ENCODE measurements around the gene TSPYL4. TPM values are rescaled to one million over a fixed set of nuclear protein-coding genes. Genes with fewer than 3 reads are reported as not detected.

Gene TSPYL4
- total and polyA plus RNA-seq, 2 donors from 2014 or later = 15.2 to 25.8 TPM

- no peak overlapping the region for H3K9ac ChIP-seq (ENCODE audit: low read length in 3 of 3)
- no peak overlapping the region for H3K27ac ChIP-seq (ENCODE audit: low read depth in 2 of 2, low read length in 2 of 2)
- peaks cover 0 to 36% (median 32%) of the 10 kb centered on the region in 3 donors for H3K4me1 ChIP-seq (ENCODE audit: control insufficient read depth in 2 of 3, insufficient read depth in 2 of 3, low read depth in 1 of 3, low read length in 3 of 3)
- H3K27me3 ChIP-seq (ENCODE audit: control insufficient read depth, insufficient read depth, low read length) = no peaks in the 10 kb centered on the region
- DNase-seq = no peak
- peaks cover 0 to 8% (median 0%) of the 10 kb centered on the region in 3 donors for H3K36me3 ChIP-seq (ENCODE audit: control insufficient read depth in 2 of 3, insufficient read depth in 3 of 3, low read length in 3 of 3)
- no peaks in the 10 kb centered on the region for H3K9me3 ChIP-seq (ENCODE audit: control insufficient read depth in 2 of 3, insufficient read depth in 1 of 3, low read length in 3 of 3)
- TF ChIP-seq, protein P1, sequence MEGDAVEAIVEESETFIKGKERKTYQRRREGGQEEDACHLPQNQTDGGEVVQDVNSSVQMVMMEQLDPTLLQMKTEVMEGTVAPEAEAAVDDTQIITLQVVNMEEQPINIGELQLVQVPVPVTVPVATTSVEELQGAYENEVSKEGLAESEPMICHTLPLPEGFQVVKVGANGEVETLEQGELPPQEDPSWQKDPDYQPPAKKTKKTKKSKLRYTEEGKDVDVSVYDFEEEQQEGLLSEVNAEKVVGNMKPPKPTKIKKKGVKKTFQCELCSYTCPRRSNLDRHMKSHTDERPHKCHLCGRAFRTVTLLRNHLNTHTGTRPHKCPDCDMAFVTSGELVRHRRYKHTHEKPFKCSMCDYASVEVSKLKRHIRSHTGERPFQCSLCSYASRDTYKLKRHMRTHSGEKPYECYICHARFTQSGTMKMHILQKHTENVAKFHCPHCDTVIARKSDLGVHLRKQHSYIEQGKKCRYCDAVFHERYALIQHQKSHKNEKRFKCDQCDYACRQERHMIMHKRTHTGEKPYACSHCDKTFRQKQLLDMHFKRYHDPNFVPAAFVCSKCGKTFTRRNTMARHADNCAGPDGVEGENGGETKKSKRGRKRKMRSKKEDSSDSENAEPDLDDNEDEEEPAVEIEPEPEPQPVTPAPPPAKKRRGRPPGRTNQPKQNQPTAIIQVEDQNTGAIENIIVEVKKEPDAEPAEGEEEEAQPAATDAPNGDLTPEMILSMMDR (IDR thresholded peaks at IDR 0.05; ENCODE audit: borderline replicate concordance, extremely low read depth, insufficient read depth) = no peak
- FAIRE-seq = no peak
- intact Hi-C loops (cut with DNase I) = no loop called here
- no peak overlapping the region for H3K4me3 ChIP-seq (ENCODE audit: low read length in 3 of 3)
Measured at GRCh38 chr6:116248577-116248976, 5.3 kb downstream of the TSPYL4 start.

GRCh38 chr6:116247285-116247684 is 6.6 kb downstream of the TSPYL4 start:
- Histone ChIP-seq H3K27me3 (ENCODE audit: control insufficient read depth, insufficient read depth, low read length) (no peaks in the 10 kb centered on the region), H3K9ac (ENCODE audit: low read length in 3 of 3) (no peak overlapping the region), H3K27ac (ENCODE audit: low read depth in 2 of 2, low read length in 2 of 2) (no peak overlapping the region), H3K36me3 (ENCODE audit: control insufficient read depth in 2 of 3, insufficient read depth in 3 of 3, low read length in 3 of 3) (peaks cover 0 to 8% (median 0%) of the 10 kb centered on the region in 3 donors), H3K4me1 (ENCODE audit: control insufficient read depth in 2 of 3, insufficient read depth in 2 of 3, low read depth in 1 of 3, low read length in 3 of 3) (peaks cover 0 to 29% (median 25%) of the 10 kb centered on the region in 3 donors), H3K4me3 (ENCODE audit: low read length in 3 of 3) (no peak overlapping the region), H3K9me3 (ENCODE audit: control insufficient read depth in 2 of 3, insufficient read depth in 1 of 3, low read length in 3 of 3) (no peaks in the 10 kb centered on the region)
- intact Hi-C loops (cut with DNase I) = no loop called here
- TF ChIP-seq, protein P1 (IDR thresholded peaks at IDR 0.05; ENCODE audit: borderline replicate concordance, extremely low read depth, insufficient read depth) = no peak
- DNase-seq = no peak
- no peak for FAIRE-seq

DNA sequence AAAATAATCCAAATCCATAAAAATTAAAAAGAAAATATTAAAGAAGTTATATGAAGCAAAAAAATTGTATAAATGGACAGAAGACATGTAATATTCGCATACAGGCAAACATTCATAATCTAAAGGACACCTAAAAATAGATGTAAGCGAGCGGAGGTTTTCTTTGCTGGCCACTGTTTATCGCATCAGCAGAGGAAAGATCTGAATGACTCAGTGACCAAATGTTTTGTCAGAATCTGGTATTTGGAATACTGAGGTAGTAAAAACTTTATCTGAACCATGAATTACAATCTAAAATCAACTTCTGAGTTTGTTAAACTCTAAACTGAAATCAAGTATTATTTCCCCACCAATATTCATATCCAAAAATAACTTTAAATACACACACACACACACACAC is 7.8 kb downstream of the TSPYL4 start:
- H3K4me3 ChIP-seq (ENCODE audit: low read length in 3 of 3) = no peak overlapping the region
- H3K9me3 ChIP-seq (ENCODE audit: control insufficient read depth in 2 of 3, insufficient read depth in 1 of 3, low read length in 3 of 3) = no peaks in the 10 kb centered on the region
- no peaks in the 10 kb centered on the region for H3K27me3 ChIP-seq (ENCODE audit: control insufficient read depth, insufficient read depth, low read length)
- intact Hi-C loops (cut with DNase I) = no loop called here
- FAIRE-seq (no peak), DNase-seq (no peak)
- TF ChIP-seq, protein P1 (IDR thresholded peaks at IDR 0.05; ENCODE audit: borderline replicate concordance, extremely low read depth, insufficient read depth) = no peak
- no peak overlapping the region for H3K27ac ChIP-seq (ENCODE audit: low read depth in 2 of 2, low read length in 2 of 2)
- peaks cover 0 to 20% (median 16%) of the 10 kb centered on the region in 3 donors for H3K4me1 ChIP-seq (ENCODE audit: control insufficient read depth in 2 of 3, insufficient read depth in 2 of 3, low read depth in 1 of 3, low read length in 3 of 3)
- no peak overlapping the region for H3K9ac ChIP-seq (ENCODE audit: low read length in 3 of 3)
- peaks cover 0 to 8% (median 0%) of the 10 kb centered on the region in 3 donors for H3K36me3 ChIP-seq (ENCODE audit: control insufficient read depth in 2 of 3, insufficient read depth in 3 of 3, low read length in 3 of 3)

DNA sequence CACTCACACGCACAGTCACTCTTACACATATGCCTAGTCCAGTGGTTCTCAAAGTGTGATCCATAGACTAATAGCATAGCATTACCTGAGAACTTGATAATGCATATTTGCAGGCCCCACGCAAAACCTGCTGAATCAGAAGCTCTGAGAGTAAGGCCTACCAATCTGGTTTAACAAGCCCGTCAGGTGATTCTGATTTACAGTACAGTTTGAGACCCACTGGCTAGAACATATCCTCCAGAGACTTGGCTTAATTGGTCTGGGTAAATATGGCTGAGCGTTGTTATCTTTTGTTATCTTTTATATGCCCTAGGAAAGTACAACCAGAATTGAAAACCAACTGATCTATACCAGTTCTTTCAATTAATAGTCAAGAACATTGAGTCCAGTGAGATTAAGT is 9.6 kb downstream of the TSPYL4 start:
- Histone ChIP-seq H3K9ac (ENCODE audit: low read length in 3 of 3) (no peak overlapping the region), H3K36me3 (ENCODE audit: control insufficient read depth in 2 of 3, insufficient read depth in 3 of 3, low read length in 3 of 3) (peaks cover 0 to 8% (median 0%) of the 10 kb centered on the region in 3 donors), H3K4me3 (ENCODE audit: low read length in 3 of 3) (no peak overlapping the region), H3K4me1 (ENCODE audit: control insufficient read depth in 2 of 3, insufficient read depth in 2 of 3, low read depth in 1 of 3, low read length in 3 of 3) (peaks cover 0 to 15% (median 6%) of the 10 kb centered on the region in 3 donors), H3K27me3 (ENCODE audit: control insufficient read depth, insufficient read depth, low read length) (no peaks in the 10 kb centered on the region), H3K27ac (ENCODE audit: low read depth in 2 of 2, low read length in 2 of 2) (no peak overlapping the region), H3K9me3 (ENCODE audit: control insufficient read depth in 2 of 3, insufficient read depth in 1 of 3, low read length in 3 of 3) (no peaks in the 10 kb centered on the region)
- intact Hi-C loops (cut with DNase I) = no loop called here
- DNase-seq (no peak), FAIRE-seq (no peak)
- TF ChIP-seq, protein P1 (IDR thresholded peaks at IDR 0.05; ENCODE audit: borderline replicate concordance, extremely low read depth, insufficient read depth) = no peak
